Thoracic aorta (tissue), 2 donors: ENCODE results near the gene SLC7A14. TPM values are rescaled to one million over a fixed set of nuclear protein-coding genes. Genes with fewer than 3 reads are reported as not detected.
A peak's percentile ranks its signal among the peaks of the same experiment; 100 is the strongest.

ENCODE experiments used
- ATAC-seq: fragments of 150-250 bp; one replicate; pipeline ENCODE4 v1.8.0; 2017; ENCODE audit warnings: low read depth; ENCODE audit not compliant: insufficient number of reproducible peaks, low FRiP score
- DNase-seq: peaks from one replicate; pipeline ENCODE4 v3.0.0-alpha.2; 2020; ENCODE audit warnings: low spot score
- H3K27ac ChIP-seq, 2 donors: fragments of 200-600 bp; sonication (generic); 1 replicate in 1 of 2; 2 replicates in 1 of 2; pipeline ENCODE4 v1.5.1; 2016; ENCODE audit warnings: mild to moderate bottlenecking in 2 of 2, moderate library complexity in 2 of 2
- H3K27me3 ChIP-seq: fragments of 200-600 bp; sonication (generic); replicated peaks from 2 replicates; pipeline ENCODE4 v1.6.0; 2016; ENCODE audit warnings: mild to moderate bottlenecking; ENCODE audit not compliant: insufficient read depth
- H3K36me3 ChIP-seq: fragments of 200-600 bp; sonication (generic); one replicate; pipeline ENCODE4 v1.5.1; 2016
- H3K4me1 ChIP-seq, 2 donors: fragments of 200-600 bp; sonication (generic); 1 replicate in 1 of 2; 2 replicates in 1 of 2; pipeline versions ENCODE4 v1.5.1 to v1.6.0; 2016; ENCODE audit warnings: low read depth in 2 of 2, mild to moderate bottlenecking in 1 of 2; ENCODE audit not compliant: control insufficient read depth in 1 of 2
- H3K4me3 ChIP-seq: fragments of 200-600 bp; sonication (generic); 2 replicates; pipeline ENCODE4 v1.5.1; 2016; ENCODE audit warnings: mild to moderate bottlenecking
- H3K9me3 ChIP-seq: fragments of 200-600 bp; sonication (generic); 2 replicates; pipeline ENCODE4 v1.5.1; 2016
- total RNA-seq, 2 donors: library from RNA; depleted of rRNA; stranded (reverse); fragments of >200 nt; gene quantifications; one replicate each; pipeline versions ENCODE4 v1.1.0 to v1.2.3, GENCODE V29; 2016
- TF ChIP-seq, protein P1 (sequence below): fragments of 200-600 bp; sonication (generic); IDR thresholded peaks from one replicate; pipeline ENCODE4 v1.5.1; 2019; ENCODE audit warnings: antibody characterized with exemption

SLC7A14 gene
- total RNA-seq, 2 donors from 2014 or later = not detected

DNA sequence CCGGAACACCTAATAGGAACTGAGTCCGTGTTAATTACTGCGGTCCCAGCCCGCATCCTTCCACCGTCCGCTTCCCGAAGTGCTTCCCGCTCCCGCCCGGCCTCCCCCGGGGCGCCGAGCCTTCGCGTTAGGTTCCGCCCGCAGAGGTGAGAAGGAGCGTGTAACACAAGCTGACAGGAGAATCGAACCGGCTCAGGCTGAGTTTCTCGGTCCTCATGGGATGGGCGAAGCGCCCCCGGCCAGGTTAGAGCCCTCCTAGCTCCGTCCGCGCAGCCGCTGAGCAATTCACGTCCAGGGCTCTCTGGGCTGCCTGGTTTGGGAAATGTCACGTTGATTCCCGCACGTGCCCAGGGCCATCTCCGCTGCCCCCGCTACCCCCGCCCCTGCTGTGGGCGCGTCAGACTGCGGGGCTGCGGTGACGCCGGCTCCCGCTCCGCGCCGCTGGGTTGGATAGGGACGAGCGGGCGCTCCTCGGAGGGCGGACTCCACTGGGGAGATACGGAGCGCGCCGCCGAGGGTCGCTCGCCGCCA lies 166.3 kb downstream of the SLC7A14 start:
- peaks cover 12 to 34% of the 10 kb centered on the region in 2 donors for H3K4me1 ChIP-seq
- ATAC-seq = no peak
- H3K4me3 ChIP-seq = peak overlapping the region; percentile 75
- H3K27ac ChIP-seq = no peak overlapping the region
- no peaks in the 10 kb centered on the region for H3K9me3 ChIP-seq
- no peaks in the 10 kb centered on the region for H3K27me3 ChIP-seq
- TF ChIP-seq, protein P1, sequence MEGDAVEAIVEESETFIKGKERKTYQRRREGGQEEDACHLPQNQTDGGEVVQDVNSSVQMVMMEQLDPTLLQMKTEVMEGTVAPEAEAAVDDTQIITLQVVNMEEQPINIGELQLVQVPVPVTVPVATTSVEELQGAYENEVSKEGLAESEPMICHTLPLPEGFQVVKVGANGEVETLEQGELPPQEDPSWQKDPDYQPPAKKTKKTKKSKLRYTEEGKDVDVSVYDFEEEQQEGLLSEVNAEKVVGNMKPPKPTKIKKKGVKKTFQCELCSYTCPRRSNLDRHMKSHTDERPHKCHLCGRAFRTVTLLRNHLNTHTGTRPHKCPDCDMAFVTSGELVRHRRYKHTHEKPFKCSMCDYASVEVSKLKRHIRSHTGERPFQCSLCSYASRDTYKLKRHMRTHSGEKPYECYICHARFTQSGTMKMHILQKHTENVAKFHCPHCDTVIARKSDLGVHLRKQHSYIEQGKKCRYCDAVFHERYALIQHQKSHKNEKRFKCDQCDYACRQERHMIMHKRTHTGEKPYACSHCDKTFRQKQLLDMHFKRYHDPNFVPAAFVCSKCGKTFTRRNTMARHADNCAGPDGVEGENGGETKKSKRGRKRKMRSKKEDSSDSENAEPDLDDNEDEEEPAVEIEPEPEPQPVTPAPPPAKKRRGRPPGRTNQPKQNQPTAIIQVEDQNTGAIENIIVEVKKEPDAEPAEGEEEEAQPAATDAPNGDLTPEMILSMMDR = no peak
- H3K36me3 ChIP-seq = no peaks in the 10 kb centered on the region
- no peak for DNase-seq

DNA sequence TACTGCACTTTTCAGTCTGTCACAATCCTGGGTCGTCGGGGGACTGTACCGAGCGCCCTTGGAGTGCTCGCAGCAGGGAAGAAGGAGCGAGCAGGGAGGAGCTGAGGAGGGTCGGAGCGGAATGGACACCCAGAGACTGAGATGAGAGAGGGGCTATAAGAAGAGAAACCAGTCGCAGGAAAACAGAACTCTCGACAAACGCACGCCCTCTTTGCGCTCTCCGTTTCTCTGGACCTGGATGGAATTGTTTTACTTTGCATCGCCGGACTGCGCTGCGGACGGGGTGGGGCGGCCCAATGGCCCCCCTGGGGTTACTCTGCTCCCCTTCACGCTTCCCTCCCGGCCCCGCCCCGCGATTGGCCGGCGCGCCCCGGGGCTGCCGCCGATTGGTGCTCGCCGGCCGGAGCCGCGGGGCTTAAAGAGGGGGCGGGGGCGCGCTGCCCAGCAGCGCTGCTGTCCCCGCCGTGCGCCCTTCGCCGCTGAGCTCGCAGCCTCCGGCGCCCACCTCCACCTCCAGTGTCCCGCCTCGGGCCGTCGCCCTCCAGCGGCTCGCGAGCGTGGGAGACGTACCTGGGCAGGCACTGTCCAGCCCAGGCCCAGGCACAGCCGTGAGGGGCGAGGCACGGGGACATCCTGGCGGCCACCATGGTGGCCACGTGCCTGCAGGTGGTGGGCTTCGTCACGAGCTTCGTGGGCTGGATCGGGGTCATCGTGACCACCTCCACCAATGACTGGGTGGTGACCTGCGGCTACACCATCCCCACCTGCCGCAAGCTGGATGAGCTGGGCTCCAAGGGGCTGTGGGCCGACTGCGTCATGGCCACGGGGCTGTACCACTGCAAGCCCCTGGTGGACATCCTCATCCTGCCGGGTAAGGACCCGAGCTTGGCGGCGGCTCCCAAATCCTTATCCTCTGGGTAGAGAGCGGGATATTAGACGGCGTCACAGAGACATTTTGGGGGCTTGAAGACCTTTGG lies 167.2 kb downstream of the SLC7A14 start, which contains the start of gene CLDN11:
CLDN11 (plus strand) TSS at position 447 of the 977 bp plus-strand sequence; CDS start at position 646, 199 bp downstream.
- Histone ChIP-seq H3K9me3 (no peaks in the 10 kb centered on the region), H3K27me3 (no peaks in the 10 kb centered on the region), H3K4me1 (peaks cover 12 to 34% of the 10 kb centered on the region in 2 donors), H3K36me3 (no peaks in the 10 kb centered on the region), H3K4me3 (peak within 1 kb of the TSS; percentile 75), H3K27ac (no peak within 1 kb of the TSS)
- DNase-seq = no peak
- TF ChIP-seq, protein P1 = no peak
- ATAC-seq = no peak

DNA sequence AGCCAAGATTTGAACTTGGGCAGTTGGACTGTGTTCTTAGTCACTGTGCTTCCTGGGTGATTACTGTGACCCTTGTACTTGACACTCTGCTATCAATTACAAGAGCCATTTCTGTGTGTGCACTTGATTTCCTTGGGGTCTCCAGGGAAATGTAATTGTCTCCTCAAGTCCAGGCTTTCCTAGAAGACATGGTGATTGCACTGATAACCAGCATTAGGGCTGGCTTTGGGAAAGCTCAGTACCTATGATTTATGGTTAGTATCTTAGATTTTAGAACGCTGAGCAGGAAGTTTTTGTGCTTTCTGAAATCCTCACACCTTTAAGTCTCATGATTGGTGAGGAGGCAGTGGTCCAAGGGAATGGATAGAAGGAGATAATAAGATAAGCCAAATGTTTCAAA lies 168.8 kb downstream of the SLC7A14 start:
- no peak for ATAC-seq
- Histone ChIP-seq H3K27me3 (no peaks in the 10 kb centered on the region), H3K9me3 (no peaks in the 10 kb centered on the region), H3K27ac (no peak overlapping the region), H3K4me3 (no peak overlapping the region), H3K36me3 (no peaks in the 10 kb centered on the region), H3K4me1 (peaks cover 12 to 34% of the 10 kb centered on the region in 2 donors)
- TF ChIP-seq, protein P1 = no peak
- no peak for DNase-seq

DNA sequence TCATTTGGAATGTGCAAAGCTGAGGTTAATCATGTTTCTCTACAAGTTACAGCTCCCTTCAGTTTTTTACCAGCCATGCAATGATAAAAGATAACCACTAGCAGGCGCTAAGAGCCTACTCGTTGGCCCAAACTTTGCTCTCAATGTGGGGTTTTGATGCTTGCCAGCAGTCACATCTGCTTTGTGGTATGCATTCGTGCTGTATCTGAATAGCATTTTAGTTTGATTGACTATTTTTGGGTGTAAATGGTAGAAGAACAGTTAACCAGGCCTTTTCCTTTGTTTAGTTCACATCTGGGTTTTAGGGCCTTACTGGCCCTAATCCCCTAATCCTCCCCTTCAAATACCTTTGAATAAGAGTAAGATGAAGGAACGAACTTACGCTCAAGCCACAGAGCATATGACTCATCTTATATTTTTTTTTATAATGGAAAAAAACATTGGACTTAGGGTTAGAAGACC lies 171.6 kb downstream of the SLC7A14 start:
- no peak overlapping the region for H3K4me3 ChIP-seq
- peaks cover 11 to 12% of the 10 kb centered on the region in 2 donors for H3K4me1 ChIP-seq
- TF ChIP-seq, protein P1 = peak; percentile 84
- no peak for ATAC-seq
- no peaks in the 10 kb centered on the region for H3K27me3 ChIP-seq
- no peaks in the 10 kb centered on the region for H3K36me3 ChIP-seq
- no peaks in the 10 kb centered on the region for H3K9me3 ChIP-seq
- H3K27ac ChIP-seq = no peak overlapping the region
- DNase-seq = no peak

DNA sequence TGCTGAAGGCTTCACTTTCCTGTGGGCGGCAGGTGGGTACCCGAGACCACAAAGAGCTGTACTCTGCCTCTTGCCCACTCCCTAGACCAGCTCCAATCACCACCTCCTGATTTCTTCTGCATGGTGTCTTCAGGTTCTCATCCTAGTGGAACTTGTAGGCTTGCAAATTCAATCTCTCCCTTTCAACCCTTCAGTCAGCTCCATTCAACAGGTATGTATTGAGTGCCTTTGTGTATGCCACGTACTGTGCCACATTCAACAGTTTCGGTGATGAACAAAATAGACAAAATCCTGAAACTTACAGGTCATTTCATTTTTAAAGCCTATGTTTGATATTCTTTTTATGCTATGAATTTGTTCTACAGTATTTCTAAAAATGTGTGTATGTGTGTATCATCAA lies 172.6 kb downstream of the SLC7A14 start:
- Histone ChIP-seq H3K27me3 (no peaks in the 10 kb centered on the region), H3K36me3 (no peaks in the 10 kb centered on the region), H3K9me3 (no peaks in the 10 kb centered on the region), H3K4me3 (no peak overlapping the region), H3K27ac (no peak overlapping the region), H3K4me1 (peaks cover 2 to 4% of the 10 kb centered on the region in 2 donors)
- ATAC-seq = no peak
- TF ChIP-seq, protein P1 = no peak
- DNase-seq = no peak
